Upper lobe of left lung (tissue), 4 donors: Measurements from ENCODE around the gene NME9.

Source experiments
- EP300 ChIP-seq, 4 donors: sonication (generic); formaldehyde crosslinking; IDR thresholded peaks; one replicate each; pipeline ENCODE4 v1.5.1; 2017; ENCODE audit warnings: antibody characterized with exemption in 4 of 4, control low read depth in 2 of 4
- POLR2A ChIP-seq, 4 donors: fragments of 450-650 bp; IDR thresholded peaks; one replicate each; pipeline ENCODE4 v1.5.1; 2016 to 2017; ENCODE audit warnings: antibody characterized with exemption in 4 of 4, mild to moderate bottlenecking in 2 of 4
- POLR2AphosphoS5 ChIP-seq, 2 donors: sonication (generic); formaldehyde crosslinking; IDR thresholded peaks; one replicate each; pipeline ENCODE4 v1.5.1; 2017; ENCODE audit warnings: antibody characterized with exemption in 2 of 2
- TF ChIP-seq, protein P1 (sequence below), 6 experiments: fragments of 450-650 bp in 4 of 6; fragments of 200-600 bp in 2 of 6; sonication (generic) in 2 of 6; IDR thresholded peaks; one replicate each; pipeline ENCODE4 v1.5.1; 2016 to 2019; ENCODE audit warnings: antibody characterized with exemption in 6 of 6

DNA sequence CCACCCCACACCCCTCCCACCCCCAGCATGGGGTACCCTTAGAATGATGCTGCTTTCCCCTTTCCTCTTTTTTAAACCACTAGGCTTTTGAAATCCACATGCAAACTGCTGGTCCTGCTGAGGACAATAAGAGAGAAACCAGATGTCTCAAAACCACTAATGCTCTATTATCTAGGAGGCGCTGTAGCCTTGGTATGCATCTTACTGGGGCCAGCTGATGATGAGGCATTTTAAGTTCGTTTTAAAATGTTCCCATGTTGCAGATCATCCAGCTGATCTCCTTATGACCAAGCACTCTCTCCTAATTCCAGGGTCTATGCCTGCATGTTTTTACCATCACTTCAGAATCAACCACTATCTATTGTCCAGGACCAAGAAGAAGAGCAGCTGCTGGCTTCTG is 1.3 kb downstream of the NME9 start:
- TF ChIP-seq, protein P1, sequence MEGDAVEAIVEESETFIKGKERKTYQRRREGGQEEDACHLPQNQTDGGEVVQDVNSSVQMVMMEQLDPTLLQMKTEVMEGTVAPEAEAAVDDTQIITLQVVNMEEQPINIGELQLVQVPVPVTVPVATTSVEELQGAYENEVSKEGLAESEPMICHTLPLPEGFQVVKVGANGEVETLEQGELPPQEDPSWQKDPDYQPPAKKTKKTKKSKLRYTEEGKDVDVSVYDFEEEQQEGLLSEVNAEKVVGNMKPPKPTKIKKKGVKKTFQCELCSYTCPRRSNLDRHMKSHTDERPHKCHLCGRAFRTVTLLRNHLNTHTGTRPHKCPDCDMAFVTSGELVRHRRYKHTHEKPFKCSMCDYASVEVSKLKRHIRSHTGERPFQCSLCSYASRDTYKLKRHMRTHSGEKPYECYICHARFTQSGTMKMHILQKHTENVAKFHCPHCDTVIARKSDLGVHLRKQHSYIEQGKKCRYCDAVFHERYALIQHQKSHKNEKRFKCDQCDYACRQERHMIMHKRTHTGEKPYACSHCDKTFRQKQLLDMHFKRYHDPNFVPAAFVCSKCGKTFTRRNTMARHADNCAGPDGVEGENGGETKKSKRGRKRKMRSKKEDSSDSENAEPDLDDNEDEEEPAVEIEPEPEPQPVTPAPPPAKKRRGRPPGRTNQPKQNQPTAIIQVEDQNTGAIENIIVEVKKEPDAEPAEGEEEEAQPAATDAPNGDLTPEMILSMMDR (IDR thresholded peaks at IDR 0.05) = no peak
- no peak for TF ChIP-seq POLR2A (IDR thresholded peaks at IDR 0.05)
- TF ChIP-seq POLR2AphosphoS5 (IDR thresholded peaks at IDR 0.05) = no peak
- no peak for TF ChIP-seq EP300 (IDR thresholded peaks at IDR 0.05)
